Mesodermal cell (in vitro differentiated cells): ENCODE data around the gene TBX15.

Experiments
- H3K27ac ChIP-seq: 2 replicates; pipeline ENCODE4 v1.7.0; 2013; ENCODE audit warnings: mild to moderate bottlenecking, low read depth, low read length, moderate library complexity; ENCODE audit not compliant: severe bottlenecking
- H3K36me3 ChIP-seq: 2 replicates; pipeline ENCODE4 v1.7.1; 2013; ENCODE audit warnings: mild to moderate bottlenecking, low read length, moderate library complexity; ENCODE audit not compliant: control insufficient read depth, insufficient read depth
- H3K4me1 ChIP-seq: one replicate; pipeline ENCODE4 v1.7.1; 2013; ENCODE audit warnings: mild to moderate bottlenecking, low read length; ENCODE audit not compliant: insufficient read depth, control insufficient read depth, poor library complexity, severe bottlenecking
- H3K4me3 ChIP-seq: 2 replicates; pipeline ENCODE4 v1.7.0; 2013; ENCODE audit warnings: low read length, control low read depth, mild to moderate bottlenecking; ENCODE audit not compliant: insufficient read depth, poor library complexity, severe bottlenecking; ENCODE audit errors: extremely low read depth
- H3K9me3 ChIP-seq: 2 replicates; pipeline ENCODE4 v1.7.1; 2013; ENCODE audit warnings: mild to moderate bottlenecking, low read length, moderate library complexity; ENCODE audit not compliant: control insufficient read depth
- WGBS, 2 experiments: methylation state at CpG; one replicate each; pipeline ENCODE4 v1.1.5; 2013; ENCODE audit warnings: missing lambda C conversion rate in 2 of 2; ENCODE audit not compliant: insufficient coverage in 2 of 2; 5-methylcytosine and 5-hydroxymethylcytosine counted together

The TBX15 gene

GRCh38 chr1:118877668-118878396 lies 110.3 kb downstream of the TBX15 start:
- Histone ChIP-seq H3K27ac (no peak overlapping the region), H3K4me3 (no peak overlapping the region), H3K4me1 (no peaks in the 10 kb centered on the region), H3K36me3 (no peaks in the 10 kb centered on the region), H3K9me3 (no peaks in the 10 kb centered on the region)
- no CpG with 5 or more reads among the region's 3 CpGs for WGBS, 2 experiments

GRCh38 chr1:118871582-118872171 lies 116.5 kb downstream of the TBX15 start:
- no peak overlapping the region for H3K27ac ChIP-seq
- no peaks in the 10 kb centered on the region for H3K36me3 ChIP-seq
- no peaks in the 10 kb centered on the region for H3K9me3 ChIP-seq
- no peak overlapping the region for H3K4me3 ChIP-seq
- WGBS, 2 experiments: 92 to 98% methylated on average over 4 to 7 of the region's 7 CpGs
- H3K4me1 ChIP-seq: no peaks in the 10 kb centered on the region

GRCh38 chr1:118868387-118868786 lies 119.8 kb downstream of the TBX15 start:
- H3K4me1 ChIP-seq: no peaks in the 10 kb centered on the region
- WGBS, 2 experiments: 80% methylated on average over 1 of the region's 2 CpGs; no CpG with 5 or more reads in 1 of the 2 experiments
- no peak overlapping the region for H3K27ac ChIP-seq
- H3K36me3 ChIP-seq: no peaks in the 10 kb centered on the region
- no peaks in the 10 kb centered on the region for H3K9me3 ChIP-seq
- H3K4me3 ChIP-seq: no peak overlapping the region

GRCh38 chr1:118866330-118866729 lies 121.8 kb downstream of the TBX15 start:
- WGBS, 2 experiments: 79 to 100% methylated on average over 1 to 4 of the region's 6 CpGs
- H3K4me3 ChIP-seq: no peak overlapping the region

GRCh38 chr1:118863688-118864087 lies 124.5 kb downstream of the TBX15 start:
- WGBS, 2 experiments: 92 to 96% methylated on average over 2 of the region's 3 CpGs
- no peak overlapping the region for H3K4me3 ChIP-seq
- no peaks in the 10 kb centered on the region for H3K9me3 ChIP-seq
- no peaks in the 10 kb centered on the region for H3K4me1 ChIP-seq
- H3K36me3 ChIP-seq: no peaks in the 10 kb centered on the region
- no peak overlapping the region for H3K27ac ChIP-seq

More at GRCh38 chr1:118866330-118866729, 121.8 kb downstream of the TBX15 start:
- Histone ChIP-seq H3K9me3 (no peaks in the 10 kb centered on the region), H3K4me1 (no peaks in the 10 kb centered on the region), H3K36me3 (no peaks in the 10 kb centered on the region), H3K27ac (no peak overlapping the region)

GRCh38 chr1:118862755-118863154 lies 125.4 kb downstream of the TBX15 start:
- WGBS, 2 experiments: 100% methylated on average over 1 of the region's 2 CpGs; no CpG with 5 or more reads in 1 of the 2 experiments
- Histone ChIP-seq H3K9me3 (no peaks in the 10 kb centered on the region), H3K36me3 (no peaks in the 10 kb centered on the region), H3K4me3 (no peak overlapping the region), H3K4me1 (no peaks in the 10 kb centered on the region), H3K27ac (no peak overlapping the region)

GRCh38 chr1:118861216-118861615 lies 126.9 kb downstream of the TBX15 start:
- Histone ChIP-seq H3K36me3 (no peaks in the 10 kb centered on the region), H3K27ac (no peak overlapping the region), H3K4me1 (no peaks in the 10 kb centered on the region), H3K9me3 (no peaks in the 10 kb centered on the region), H3K4me3 (no peak overlapping the region)

- no peak overlapping the region for H3K27ac ChIP-seq
- H3K4me1 ChIP-seq: no peaks in the 10 kb centered on the region
- H3K9me3 ChIP-seq: no peaks in the 10 kb centered on the region
- no peak overlapping the region for H3K4me3 ChIP-seq
- H3K36me3 ChIP-seq: no peaks in the 10 kb centered on the region
- WGBS, 2 experiments: 80 to 100% methylated on average over 1 to 3 of the region's 3 CpGs
Measured at GRCh38 chr1:118859999-118860398, 128.1 kb downstream of the TBX15 start.

- Histone ChIP-seq H3K4me3 (no peak overlapping the region), H3K36me3 (no peaks in the 10 kb centered on the region), H3K4me1 (no peaks in the 10 kb centered on the region), H3K9me3 (no peaks in the 10 kb centered on the region), H3K27ac (no peak overlapping the region)
- WGBS, 2 experiments: 84 to 100% methylated on average over 1 to 2 of the region's 2 CpGs
Measured at GRCh38 chr1:118846443-118846842, 141.7 kb downstream of the TBX15 start.

GRCh38 chr1:118842452-118843201 lies 145.5 kb downstream of the TBX15 start:
- WGBS, 2 experiments: 84 to 100% methylated on average over 7 to 10 of the region's 14 CpGs
- no peak overlapping the region for H3K27ac ChIP-seq
- no peak overlapping the region for H3K4me3 ChIP-seq
- no peaks in the 10 kb centered on the region for H3K36me3 ChIP-seq
- H3K4me1 ChIP-seq: no peaks in the 10 kb centered on the region
- no peaks in the 10 kb centered on the region for H3K9me3 ChIP-seq

- H3K36me3 ChIP-seq: no peaks in the 10 kb centered on the region
- no peak overlapping the region for H3K4me3 ChIP-seq
- H3K9me3 ChIP-seq: no peaks in the 10 kb centered on the region
- no peaks in the 10 kb centered on the region for H3K4me1 ChIP-seq
- H3K27ac ChIP-seq: no peak overlapping the region
Measured at GRCh38 chr1:118841521-118841920, 146.6 kb downstream of the TBX15 start.
